Stimulated activated CD4-positive, alpha-beta T cell treated with anti-CD3 and anti-CD28 coated beads, Interleukin-12 subunit alpha, Interleukin-12 subunit beta, amount 100 ng/mL, for 24 hours (primary cell): Measurements from ENCODE around the gene PPFIBP1.
"Not testable (repeated sequence)": the region's sequence is repeated elsewhere in the genome, so short reads cannot be mapped to it uniquely, and the experiment has no call there.

Source experiments
- DNase-seq, 2 experiments: peaks; one replicate each; pipeline ENCODE4 v3.0.0-alpha.2; 2020; ENCODE audit warnings: low read depth in 2 of 2

Gene PPFIBP1

DNA sequence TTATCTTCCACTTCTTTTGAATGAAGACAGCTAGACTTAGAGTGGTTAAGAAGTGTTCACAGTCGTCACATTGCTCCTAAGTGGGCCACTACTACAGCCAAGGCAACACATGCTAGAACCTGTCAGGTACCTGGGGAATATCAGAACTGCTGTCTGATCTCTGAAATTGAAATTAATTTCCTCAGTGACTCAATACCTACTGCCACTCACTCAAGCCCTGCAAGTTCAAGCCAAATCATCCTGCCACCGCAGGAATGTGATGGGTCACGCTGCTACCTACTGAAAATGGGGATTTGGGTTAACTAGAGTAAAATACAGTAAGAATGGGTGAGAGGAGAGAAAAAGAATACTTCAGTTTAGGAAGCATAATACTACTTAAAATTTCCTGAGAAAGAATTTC lies 67.7 kb downstream of the PPFIBP1 start:
- DNase-seq, result not testable (repeated sequence)

DNA sequence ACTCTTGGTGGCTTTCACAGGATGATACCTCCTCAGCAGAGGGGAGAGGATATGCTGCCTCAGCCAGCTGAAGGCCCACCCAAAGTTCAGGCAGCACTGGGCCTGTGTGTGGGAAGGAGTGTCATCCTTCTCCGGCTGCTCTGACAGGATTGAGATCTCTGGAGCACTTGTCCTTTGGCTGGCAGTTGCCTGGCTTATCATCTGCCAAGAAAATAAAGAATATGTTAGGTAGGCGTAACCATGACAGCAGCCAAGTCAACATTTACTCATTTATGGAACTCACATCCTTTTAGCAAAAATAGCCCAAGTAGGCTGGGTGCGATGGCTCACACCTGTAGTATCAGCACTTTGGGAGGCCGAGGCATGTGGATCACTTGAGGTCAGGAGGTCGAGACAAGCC lies 68.5 kb downstream of the PPFIBP1 start:
- no peak for DNase-seq

DNA sequence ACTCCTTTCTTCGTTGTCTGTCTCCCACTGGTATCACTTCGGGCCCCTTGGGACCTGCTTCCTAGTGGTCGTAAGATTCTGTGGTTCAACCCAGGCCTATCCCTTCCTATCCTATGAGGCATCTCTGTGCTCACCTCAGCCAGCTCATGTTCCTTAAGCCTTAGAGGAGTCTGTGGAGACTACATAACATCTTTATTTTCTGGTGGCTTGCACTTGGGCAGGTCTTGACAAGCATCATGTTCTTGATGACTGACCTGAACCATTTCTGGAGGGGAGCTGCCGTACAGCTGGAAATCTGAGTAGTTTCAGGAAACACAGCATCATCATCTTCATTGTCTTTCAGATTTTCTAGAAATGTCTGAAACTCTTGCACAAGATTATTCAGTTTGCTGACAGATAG lies 69.3 kb downstream of the PPFIBP1 start:
- no peak for DNase-seq

DNA sequence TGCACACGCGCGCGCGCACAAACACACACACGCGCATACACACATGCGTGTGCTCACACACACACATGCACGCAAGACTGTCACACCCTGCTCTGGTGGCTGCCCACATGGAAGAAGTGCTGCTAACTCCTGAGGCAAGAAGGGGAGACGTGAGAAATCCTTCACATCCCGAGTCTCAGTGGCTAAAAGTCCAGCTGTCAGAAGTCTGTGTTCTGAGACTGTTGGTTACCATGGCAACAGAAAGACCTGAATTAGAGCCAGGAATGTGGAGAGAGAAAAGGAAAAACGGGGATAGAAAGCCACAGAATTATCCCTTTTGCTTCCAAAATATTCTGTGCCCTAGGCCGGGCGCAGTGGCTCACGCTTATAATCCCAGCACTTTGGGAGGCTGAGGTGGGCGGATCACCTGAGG lies 71.2 kb downstream of the PPFIBP1 start:
- no peak for DNase-seq

DNA sequence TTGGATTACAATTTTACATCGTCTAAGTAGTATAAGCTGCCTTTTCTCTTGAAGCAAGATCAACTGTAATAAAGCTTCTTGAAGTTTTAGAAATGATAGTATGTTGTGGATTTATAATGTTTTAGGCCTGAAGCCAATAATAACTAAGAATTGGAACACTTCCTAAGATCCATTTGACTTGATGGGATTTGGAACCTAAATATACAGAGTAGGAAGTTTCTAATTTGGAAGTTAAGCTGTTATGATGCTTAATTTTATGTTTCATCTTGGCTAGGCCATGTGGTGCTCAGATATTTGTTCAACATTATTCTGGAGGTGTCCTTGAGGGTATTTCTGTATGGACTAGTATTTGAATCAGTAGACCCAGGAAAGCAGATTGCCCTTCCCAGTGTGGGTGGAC lies 74.9 kb downstream of the PPFIBP1 start:
- not testable (repeated sequence) for DNase-seq

DNA sequence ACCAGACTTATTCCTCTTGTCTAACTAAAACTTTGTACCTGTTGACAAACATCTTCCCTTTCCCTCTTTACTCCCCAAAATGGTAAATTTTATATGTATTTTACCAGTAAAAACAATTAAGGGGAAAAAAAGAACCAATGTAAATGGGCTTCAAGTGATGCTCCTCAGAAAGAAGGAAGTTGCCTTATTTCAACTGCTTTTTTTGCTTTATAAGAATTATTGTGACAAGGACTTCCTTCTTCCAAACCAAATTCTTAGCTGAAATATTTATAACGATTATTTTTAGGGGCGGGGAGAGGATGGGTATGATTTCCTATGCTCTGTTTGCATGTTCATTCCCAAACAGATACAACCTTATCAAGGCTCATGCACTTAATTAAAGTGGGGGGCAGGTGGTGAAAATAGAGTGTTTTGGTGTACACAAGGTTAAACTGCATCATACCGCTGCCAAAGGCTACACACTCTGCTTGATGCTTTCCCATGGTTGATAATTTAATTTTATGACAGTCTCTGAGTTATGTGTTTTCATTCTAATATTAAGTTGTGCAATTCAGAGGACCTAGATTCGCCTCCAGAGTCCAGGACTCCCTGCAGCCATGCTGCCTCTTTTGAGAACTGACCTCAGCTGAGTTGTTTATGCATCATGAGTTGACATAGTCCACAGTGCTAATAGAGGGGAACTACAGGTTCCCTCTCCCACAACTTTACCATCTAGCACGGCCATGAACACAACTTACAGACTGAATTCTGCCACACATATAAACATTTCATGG lies 77.2 kb downstream of the PPFIBP1 start:
- DNase-seq, result not testable (repeated sequence)

DNA sequence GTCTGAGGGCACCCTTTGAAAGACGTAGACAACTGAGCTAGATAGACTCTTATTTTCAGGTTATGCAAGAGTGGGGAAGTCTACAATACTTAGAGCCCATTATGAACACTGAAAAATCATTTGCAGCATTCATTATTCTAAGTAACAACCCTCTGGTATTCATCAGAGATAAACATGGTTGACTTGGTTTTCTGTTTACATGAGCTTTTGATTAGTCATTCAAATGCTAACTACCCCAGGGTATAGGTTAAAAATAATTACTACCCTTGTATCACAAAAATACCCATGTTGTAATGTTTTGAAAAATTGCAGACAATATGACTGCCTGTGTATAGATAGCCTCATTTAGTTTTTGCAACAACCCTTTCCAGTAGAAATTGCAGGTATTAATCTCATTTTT lies 78.5 kb downstream of the PPFIBP1 start:
- DNase-seq, result no peak

DNA sequence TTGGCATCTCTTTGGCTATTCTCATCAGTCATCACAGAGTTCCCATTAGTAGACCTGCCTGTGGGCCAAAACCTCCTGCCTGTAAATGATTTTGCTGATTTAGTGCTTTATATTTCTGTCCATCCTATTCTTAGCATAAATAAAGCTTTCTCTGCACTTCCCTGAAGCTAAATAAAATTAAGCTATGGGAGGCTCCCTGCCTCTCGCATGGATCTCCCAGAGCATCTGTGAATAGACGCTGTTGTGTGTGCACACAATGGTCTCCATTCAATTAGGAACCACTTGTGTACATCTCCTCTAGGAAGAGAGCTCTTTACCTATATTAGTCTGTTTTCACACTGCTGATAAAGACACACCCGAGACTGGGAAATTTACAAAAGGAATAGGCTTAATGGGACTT lies 80.4 kb downstream of the PPFIBP1 start:
- DNase-seq, result no peak

DNA sequence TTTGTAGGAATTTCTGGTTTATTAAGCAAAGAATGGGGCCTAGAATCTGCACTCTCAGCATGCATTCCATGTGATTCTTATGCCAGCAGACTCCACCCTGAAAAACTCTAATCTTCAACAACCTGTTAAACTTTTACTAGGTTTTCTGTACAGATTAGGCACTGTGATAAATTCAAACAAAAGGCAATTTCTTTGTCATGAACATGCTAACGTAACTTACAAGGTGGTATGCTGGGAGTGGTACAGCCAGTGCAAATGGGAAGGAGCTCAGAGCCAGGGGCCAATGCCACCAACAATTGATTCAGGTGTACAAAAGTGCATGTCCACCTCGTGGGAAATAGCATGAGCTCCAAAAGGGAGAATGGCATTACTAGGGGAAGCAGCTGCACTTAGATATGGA lies 83.0 kb downstream of the PPFIBP1 start:
- no peak for DNase-seq

DNA sequence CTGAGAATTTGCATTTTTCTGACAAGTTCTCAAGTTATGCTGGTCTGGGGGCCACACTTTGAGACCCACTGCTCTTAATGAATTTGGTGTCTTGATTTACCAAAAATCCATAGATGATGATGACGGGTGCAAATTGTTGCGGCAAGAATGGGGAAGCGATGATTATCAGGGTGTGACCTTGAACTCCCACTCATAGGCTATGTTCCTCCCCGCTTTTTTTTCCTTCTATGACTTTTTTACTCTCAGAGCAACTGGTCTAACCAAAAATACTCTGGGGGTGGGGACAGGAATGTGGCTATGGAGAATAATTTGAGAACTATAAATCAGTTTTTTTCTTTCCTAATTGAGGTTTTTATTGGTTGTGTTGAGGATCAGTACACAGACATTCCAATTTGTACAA lies 83.6 kb downstream of the PPFIBP1 start:
- no peak for DNase-seq

DNA sequence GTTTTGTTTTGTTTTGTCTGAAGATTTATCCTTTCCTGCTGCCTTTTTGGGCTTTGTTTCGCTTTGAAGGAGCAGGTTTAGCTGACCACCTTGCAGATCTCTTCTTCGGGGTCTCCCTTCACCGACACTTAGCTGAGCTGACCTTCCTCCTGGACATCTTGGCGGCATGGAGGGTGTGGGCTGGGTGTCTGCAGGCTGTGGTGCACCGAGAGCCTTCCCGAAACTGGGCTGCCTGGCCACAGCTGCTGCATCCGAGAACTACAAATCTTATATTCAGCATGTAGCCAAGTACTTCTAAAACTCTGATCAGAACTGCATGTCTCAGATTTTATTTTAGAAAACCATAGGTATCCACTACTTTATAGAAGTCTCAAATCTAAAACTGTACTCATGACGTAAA lies 84.9 kb downstream of the PPFIBP1 start:
- DNase-seq, result no peak

DNA sequence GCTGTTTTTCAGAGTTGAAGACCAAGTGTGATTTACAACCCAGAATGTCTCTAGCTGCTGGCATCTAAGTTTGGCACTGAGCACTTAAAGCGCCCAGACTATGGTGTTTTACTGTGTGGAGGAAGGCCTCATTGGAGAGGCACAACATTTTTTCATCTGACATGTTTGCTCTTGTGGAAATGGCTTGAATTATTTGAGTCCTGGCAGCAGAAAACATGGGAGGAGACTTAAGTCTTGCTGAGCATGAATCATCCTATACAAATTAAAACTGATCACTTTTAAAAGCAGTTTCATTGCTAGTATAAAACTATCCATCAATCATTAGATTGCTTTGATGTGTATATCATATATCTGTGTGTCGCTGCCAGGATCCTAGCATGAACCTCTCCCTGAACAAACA lies 86.4 kb downstream of the PPFIBP1 start:
- no peak for DNase-seq

DNA sequence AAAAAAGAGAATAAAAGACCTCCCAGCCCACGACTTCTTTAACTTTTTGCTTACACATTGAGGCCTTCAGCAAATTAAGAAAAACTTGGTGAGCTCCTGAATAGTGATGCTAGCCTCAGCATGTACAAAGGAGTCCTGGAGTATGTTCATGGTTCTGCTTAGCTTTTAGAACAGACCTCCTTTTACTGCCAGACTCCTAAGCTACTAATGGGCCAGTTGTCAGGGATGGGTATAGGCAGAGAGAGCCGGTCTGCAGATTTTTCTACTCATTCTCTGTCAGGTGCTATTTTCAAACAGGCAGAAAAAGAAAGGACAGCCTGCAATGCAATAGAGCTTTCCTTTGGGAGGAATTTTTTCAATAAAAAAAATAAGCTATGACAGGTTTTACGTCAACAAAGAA lies 90.4 kb downstream of the PPFIBP1 start:
- no peak for DNase-seq

DNA sequence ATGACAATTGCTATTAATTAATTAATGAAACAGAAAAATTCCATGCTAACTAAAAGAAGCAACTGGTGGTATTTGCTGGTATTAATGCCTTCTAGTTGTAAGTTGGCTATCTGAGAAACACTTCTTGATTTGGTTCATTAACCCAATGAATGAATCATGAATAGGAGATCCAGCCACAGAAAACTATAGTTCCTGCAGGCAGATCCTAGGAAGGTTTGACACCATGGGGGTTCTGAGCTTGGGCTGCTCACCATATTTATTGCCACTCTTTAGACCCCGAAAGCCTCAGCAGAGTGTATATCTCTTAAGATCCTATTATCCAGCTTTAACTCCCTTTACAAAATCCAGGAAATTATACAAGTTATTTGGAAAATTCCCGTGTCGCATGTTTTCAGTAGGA lies 90.9 kb downstream of the PPFIBP1 start:
- no peak for DNase-seq

DNA sequence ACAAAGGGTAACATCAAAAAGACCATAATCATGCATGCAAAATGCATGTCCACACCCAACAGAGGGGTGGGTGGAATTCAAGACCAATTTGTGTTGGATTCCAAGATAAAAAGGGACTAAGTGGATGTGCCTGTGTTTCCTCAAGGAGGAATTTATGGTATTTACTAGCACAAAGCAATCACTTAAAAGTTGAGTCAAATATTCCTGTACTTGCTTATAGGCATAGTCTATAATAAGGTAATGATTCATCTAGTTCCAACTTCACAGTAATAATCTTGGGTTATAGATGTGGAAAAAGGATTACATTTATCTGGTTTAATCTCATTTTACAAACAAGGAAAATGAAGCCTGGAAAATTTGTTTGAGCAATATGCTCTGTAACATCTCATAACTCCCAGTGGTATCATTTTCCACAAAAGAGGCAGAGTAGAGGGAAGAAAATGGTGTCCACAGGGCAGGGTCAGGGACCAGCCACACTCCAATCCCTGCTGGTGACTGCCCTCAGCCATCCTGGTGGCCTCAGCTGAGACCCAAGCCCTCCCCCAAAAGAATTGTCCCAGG lies 91.4 kb downstream of the PPFIBP1 start:
- DNase-seq, result no peak

DNA sequence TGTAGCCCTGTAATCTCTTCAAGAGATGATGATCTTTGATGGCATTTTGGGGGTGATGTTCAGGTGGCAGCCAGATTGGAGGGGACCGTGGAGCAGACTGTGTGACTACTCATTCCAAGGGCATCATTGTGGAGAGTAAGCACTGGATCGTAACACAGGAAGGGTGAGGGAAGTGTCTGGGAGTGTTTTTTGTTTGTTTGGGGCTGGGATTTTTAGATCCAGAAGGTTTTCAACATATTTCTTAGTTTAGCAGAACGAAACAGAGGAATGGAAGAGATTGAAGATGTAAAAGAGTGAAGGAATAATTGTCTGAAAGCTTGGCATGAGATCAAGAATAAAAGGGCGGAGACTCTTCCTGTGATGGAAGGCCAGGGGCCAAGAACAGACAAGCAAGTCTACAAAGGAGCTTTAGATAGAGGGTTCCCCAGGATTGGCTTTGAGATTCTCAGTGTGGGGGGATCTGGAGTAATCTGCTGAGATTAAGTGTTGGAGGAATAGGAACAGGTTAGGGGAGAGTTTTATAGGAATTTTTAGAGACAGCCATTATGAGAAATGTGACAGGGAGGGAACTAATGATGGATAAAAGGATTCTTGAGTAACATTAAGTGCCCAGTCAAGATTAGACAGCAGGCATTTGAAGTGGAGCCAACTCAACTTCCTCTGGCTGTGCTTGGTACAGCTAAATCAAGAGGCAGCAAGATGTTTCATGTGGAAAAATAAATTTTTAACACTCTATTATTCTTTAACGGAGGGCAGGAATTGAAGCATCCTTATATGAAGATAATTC lies 92.5 kb downstream of the PPFIBP1 start:
- no peak for DNase-seq

DNA sequence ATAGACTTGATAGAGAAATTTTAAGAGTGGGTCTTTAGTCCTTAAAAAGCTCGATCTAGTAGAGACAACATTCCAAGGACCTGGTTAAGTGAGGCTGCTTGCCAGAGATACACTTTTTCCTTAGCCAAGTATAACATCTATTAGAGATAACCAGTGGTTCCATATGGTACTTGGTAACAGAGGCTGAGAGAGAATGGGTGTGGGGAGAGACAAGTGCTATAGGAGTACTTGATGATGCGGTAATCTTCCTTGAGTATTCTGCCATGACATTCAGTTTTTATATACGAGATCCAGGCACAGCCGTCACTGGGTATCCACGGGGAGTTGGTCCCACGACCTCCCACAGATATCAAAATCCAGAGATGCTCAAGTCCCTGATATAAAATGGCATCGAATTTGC lies 94.8 kb downstream of the PPFIBP1 start:
- no peak for DNase-seq

DNA sequence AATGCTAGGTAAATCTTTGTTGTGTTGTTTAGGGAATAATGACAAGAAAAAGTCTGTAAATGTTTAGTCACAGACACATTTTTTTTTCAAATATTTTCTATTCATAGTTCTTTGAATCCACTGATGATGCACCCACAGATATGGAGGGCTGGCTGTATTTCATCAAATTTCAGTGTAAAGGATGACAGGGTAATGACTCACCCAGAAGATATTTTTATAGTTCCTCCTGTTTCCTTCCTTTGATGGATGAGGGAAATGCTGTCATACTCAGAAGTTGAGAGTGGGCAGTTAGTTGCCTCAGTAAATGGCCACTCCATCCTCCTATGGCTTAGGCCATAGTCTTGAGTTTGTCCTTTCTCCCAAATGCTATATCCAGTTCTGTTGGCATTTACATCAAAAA lies 95.3 kb downstream of the PPFIBP1 start:
- DNase-seq, result no peak

DNA sequence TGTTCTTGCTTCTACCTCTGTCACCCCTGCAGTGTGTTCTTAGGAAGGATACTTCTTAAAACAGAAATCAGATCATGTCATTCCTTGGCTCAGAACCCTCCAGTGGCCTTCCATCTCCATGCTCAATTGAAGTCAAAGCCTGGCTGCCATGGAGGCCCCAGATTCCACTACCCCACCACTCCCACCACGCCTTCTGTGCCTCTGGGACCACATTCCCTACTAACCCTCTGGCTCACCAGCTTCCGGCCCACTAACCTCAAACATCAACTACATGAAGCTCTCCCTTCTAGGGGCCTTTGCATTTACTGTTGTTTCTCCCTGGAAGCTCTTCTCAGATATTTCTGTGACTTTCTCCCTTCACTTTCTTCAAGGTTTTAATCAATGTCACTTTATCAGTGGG lies 96.1 kb downstream of the PPFIBP1 start:
- DNase-seq, result no peak

DNA sequence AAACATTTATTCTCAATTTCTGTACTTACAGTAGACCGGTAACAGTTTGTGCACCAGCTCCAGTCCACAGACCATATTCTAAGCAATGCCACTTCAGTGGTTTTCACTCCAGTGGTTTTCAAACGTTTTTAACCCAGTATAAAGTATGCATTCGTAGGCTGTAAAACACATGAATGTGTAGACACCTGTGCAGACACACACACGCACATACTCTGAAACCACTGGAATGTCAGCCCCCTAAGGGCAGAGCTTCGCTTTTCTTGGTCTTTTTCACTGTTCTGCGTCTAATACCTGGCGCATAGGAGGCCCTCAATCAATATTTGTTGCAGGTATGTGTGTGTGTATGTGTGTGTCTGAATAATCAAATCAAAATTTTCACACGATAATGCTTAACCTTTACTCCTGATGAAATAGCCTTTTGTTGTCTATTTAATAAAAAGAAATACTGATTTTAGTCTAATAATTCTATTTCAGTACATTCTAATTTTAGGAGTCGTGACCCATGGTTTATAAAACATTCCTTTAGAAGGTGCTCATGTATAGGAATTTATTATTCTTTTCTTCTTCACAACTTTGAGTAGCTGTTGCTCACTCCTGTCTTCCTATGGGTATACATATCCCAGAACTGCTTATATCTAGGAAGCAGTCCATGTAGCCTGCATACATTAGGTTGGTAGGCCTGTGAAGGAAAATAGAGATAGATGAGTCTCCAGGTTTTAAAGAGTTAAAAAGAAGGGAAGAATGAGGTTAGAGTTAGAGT lies 98.6 kb downstream of the PPFIBP1 start:
- DNase-seq, result no peak

DNA sequence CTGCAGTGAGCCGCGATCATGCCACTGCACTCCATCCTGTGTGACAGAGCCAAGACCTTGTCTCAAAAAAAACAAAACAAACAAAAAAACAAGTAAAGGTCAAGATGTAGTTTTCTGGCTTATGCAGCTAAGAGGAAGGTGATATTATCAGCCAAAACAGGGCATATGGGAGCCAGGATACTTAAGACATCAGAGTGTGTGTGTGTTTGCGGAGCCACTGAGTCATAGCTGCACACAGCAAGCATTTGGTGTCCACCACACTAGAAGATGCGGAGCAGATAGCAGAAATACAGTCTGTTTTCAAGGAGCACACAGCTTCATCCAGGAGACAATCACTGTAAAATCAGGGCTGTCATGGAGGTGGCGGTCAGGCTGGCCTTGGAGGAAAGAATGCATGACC lies 99.6 kb downstream of the PPFIBP1 start:
- no peak for DNase-seq

DNA sequence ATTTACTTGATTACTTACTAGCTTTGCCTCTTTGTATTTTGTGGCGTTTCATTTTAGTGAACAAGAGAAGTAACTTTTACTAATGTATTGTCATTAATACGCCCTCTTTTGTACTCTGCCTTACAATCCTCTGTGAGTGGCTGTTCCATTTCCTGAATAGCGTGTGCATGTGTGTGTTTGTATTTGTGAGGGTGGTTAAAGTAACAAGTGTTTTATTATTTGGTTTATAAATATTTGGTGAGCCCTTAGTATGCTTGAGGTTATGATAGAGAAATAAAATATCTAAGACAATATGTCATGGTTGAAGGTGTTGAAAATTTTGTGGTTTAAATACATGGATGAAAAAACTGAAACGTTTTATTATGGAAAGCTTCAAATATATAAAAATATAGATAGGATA lies 100.6 kb downstream of the PPFIBP1 start:
- DNase-seq, result no peak
